ENCODE data around the gene SLC25A25.

GRCh38 chr9:128125580-128126354, 57.7 kb downstream of the SLC25A25 start:
- no peak for TF ChIP-seq CTCF (IDR thresholded peaks at IDR 0.05 in 8 of 11, conservative IDR thresholded peaks at IDR 0.05 in 3 of 11)
- TF ChIP-seq POLR2A (IDR thresholded peaks at IDR 0.05) = no peak
- no peak for TF ChIP-seq POLR2AphosphoS5 (IDR thresholded peaks at IDR 0.05)
